ENCODE measurements around the gene MTX2. TPM values are rescaled to one million over a fixed set of nuclear protein-coding genes. Genes with fewer than 3 reads are reported as not detected.

Gene MTX2
- total RNA-seq, 4 donors from 2014 or later: 28.1 to 32.1 (median 31.3) TPM

GRCh38 chr2:176378323-176378722 lies 109.1 kb downstream of the MTX2 start:
- intact Hi-C loops (cut with DNase I; ENCODE audit: low total_unique reads): no loop called here
- TF ChIP-seq CTCF (IDR thresholded peaks at IDR 0.05) (no peak), POLR2A (IDR thresholded peaks at IDR 0.05) (no peak)
- peaks cover 0 to 10% of the 10 kb centered on the region in 2 donors for H3K9me3 ChIP-seq
- H3K36me3 ChIP-seq: no peaks in the 10 kb centered on the region
- DNase-seq: no peak
- H3K27me3 ChIP-seq: no peaks in the 10 kb centered on the region
- H3K27ac ChIP-seq: no peak overlapping the region
- no peaks in the 10 kb centered on the region for H3K4me1 ChIP-seq
- H3K4me3 ChIP-seq: no peak overlapping the region

DNA sequence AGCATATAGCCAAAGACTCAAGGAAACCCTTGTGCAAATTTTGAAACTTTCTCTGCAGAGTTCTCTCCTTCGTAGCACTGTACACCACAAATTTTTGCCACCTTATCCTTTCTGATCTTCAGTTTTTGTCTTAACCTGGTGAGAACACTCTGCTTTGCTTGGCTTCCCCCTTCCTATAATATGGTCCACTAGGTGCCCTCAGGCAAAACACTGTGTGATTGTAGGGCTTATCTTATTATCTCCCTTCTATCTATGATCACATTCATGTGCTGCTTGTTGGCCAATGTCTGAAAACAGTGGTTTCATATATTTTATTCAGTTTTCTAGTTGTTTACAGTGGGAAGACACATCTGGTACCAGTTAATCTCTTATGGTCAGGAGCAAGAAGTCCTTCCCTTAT lies 111.1 kb downstream of the MTX2 start:
- H3K36me3 ChIP-seq: no peaks in the 10 kb centered on the region
- no peak for TF ChIP-seq CTCF (IDR thresholded peaks at IDR 0.05)
- no peak for TF ChIP-seq POLR2A (IDR thresholded peaks at IDR 0.05)
- intact Hi-C loops (cut with DNase I; ENCODE audit: low total_unique reads): no loop called here
- H3K27me3 ChIP-seq: no peaks in the 10 kb centered on the region
- no peak overlapping the region for H3K27ac ChIP-seq
- no peak overlapping the region for H3K4me3 ChIP-seq
- H3K4me1 ChIP-seq: no peaks in the 10 kb centered on the region
- H3K9me3 ChIP-seq: peaks cover 0 to 10% of the 10 kb centered on the region in 2 donors
- no peak for DNase-seq

GRCh38 chr2:176383100-176383499 lies 113.9 kb downstream of the MTX2 start:
- Histone ChIP-seq H3K4me1 (no peaks in the 10 kb centered on the region), H3K9me3 (peaks cover 0 to 10% of the 10 kb centered on the region in 2 donors), H3K36me3 (no peaks in the 10 kb centered on the region), H3K27me3 (no peaks in the 10 kb centered on the region), H3K4me3 (no peak overlapping the region), H3K27ac (no peak overlapping the region)
- intact Hi-C loops (cut with DNase I; ENCODE audit: low total_unique reads): no loop called here
- no peak for TF ChIP-seq CTCF (IDR thresholded peaks at IDR 0.05)
- no peak for TF ChIP-seq POLR2A (IDR thresholded peaks at IDR 0.05)
- DNase-seq: no peak

- Histone ChIP-seq H3K27ac (no peak overlapping the region), H3K27me3 (no peaks in the 10 kb centered on the region), H3K4me3 (no peak overlapping the region), H3K4me1 (no peaks in the 10 kb centered on the region), H3K36me3 (no peaks in the 10 kb centered on the region), H3K9me3 (peaks cover 0 to 4% of the 10 kb centered on the region in 2 donors)
- DNase-seq: no peak
- intact Hi-C loops (cut with DNase I; ENCODE audit: low total_unique reads): no loop called here
- TF ChIP-seq POLR2A (IDR thresholded peaks at IDR 0.05) (no peak), CTCF (IDR thresholded peaks at IDR 0.05) (no peak)
Measured at GRCh38 chr2:176383836-176384442, 114.7 kb downstream of the MTX2 start.

- Histone ChIP-seq H3K36me3 (no peaks in the 10 kb centered on the region), H3K4me3 (no peak overlapping the region), H3K4me1 (no peaks in the 10 kb centered on the region), H3K27me3 (no peaks in the 10 kb centered on the region), H3K9me3 (no peaks in the 10 kb centered on the region), H3K27ac (no peak overlapping the region)
- intact Hi-C loops (cut with DNase I; ENCODE audit: low total_unique reads): no loop called here
- TF ChIP-seq POLR2A (IDR thresholded peaks at IDR 0.05) (no peak), CTCF (IDR thresholded peaks at IDR 0.05) (no peak)
- DNase-seq: no peak
Measured at GRCh38 chr2:176385219-176385759, 116.0 kb downstream of the MTX2 start.
